Activated CD4-positive, alpha-beta T cell treated with anti-CD3 and anti-CD28 coated beads, Interleukin-2, amount 50 U/mL, for 48 hours (primary cell): ENCODE data around the gene RGS12.
A peak's percentile ranks its signal among the peaks of the same experiment; 100 is the strongest.

Experiments
- DNase-seq, 2 experiments: peaks; one replicate each; pipeline ENCODE4 v3.0.0-alpha.2; 2020

The RGS12 gene

DNA sequence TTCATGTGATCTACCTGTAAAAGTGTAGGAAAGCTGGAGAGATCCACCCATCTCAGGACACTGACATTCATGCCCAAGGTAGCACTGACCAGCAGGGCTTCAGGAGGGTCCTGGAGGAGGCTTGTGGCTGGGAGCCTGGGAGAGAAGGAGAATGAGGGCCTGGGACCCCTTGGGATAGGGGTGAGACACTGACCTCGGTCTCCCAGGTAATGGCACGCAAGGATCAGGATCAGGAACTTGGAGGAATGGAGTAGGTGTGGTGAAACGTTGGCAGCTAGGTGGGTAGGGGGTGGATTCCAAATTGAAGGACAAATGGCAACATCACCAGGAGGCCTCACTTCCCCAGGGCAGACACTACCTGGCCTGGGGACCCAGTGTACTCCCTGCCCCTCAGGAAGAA lies 12.4 kb upstream of the RGS12 start:
- DNase-seq, result no peak

GRCh38 chr4:3283483-3283882 lies 9.3 kb upstream of the RGS12 start:
- no peak for DNase-seq

GRCh38 chr4:3283916-3284315 lies 8.9 kb upstream of the RGS12 start:
- no peak for DNase-seq

GRCh38 chr4:3284734-3285557 lies 7.9 kb upstream of the RGS12 start:
- no peak for DNase-seq

- no peak for DNase-seq
Observed at GRCh38 chr4:3285558-3286334, 7.1 kb upstream of the RGS12 start.

GRCh38 chr4:3286335-3287175 lies 6.3 kb upstream of the RGS12 start:
- no peak for DNase-seq

- DNase-seq, result no peak
Observed at GRCh38 chr4:3287271-3287971, 5.4 kb upstream of the RGS12 start.

GRCh38 chr4:3287972-3288570 lies 4.8 kb upstream of the RGS12 start:
- no peak for DNase-seq

DNA sequence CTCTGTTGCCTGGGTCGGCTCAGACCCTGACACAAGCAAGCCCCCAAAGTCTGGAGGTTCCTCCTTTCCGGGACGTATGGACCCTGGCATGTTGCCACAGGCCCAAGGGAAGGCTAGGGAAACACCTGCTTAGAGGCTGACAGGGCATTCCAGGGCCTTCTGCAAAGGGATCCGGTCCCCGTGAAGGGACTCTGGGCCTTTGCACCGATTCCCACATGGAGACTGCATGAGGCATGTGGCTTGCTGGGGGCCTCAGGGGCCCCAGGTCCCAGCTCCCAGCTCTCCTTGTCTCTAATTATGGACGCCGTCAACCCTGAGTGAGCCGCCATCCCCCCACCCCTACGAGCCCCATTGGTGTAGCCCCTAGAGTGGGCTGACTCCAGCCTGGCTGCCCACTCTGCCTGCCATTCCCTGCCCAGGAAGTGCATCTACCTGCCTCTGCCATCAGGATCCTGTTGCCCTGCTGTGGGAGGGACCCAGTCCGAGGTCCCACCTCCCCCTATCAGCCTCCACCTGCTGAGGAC lies 4.2 kb upstream of the RGS12 start:
- DNase-seq, result no peak

- no peak for DNase-seq
Observed at GRCh38 chr4:3290476-3290875, 2.3 kb upstream of the RGS12 start.

GRCh38 chr4:3290889-3291321 lies 1.9 kb upstream of the RGS12 start:
- DNase-seq, result no peak

- DNase-seq, result no peak
Observed at GRCh38 chr4:3291411-3291968, 1.3 kb upstream of the RGS12 start.

GRCh38 chr4:3291969-3292570 lies 751 bp upstream of the RGS12 start:
- peak; percentile 37 to 43 for DNase-seq

DNA sequence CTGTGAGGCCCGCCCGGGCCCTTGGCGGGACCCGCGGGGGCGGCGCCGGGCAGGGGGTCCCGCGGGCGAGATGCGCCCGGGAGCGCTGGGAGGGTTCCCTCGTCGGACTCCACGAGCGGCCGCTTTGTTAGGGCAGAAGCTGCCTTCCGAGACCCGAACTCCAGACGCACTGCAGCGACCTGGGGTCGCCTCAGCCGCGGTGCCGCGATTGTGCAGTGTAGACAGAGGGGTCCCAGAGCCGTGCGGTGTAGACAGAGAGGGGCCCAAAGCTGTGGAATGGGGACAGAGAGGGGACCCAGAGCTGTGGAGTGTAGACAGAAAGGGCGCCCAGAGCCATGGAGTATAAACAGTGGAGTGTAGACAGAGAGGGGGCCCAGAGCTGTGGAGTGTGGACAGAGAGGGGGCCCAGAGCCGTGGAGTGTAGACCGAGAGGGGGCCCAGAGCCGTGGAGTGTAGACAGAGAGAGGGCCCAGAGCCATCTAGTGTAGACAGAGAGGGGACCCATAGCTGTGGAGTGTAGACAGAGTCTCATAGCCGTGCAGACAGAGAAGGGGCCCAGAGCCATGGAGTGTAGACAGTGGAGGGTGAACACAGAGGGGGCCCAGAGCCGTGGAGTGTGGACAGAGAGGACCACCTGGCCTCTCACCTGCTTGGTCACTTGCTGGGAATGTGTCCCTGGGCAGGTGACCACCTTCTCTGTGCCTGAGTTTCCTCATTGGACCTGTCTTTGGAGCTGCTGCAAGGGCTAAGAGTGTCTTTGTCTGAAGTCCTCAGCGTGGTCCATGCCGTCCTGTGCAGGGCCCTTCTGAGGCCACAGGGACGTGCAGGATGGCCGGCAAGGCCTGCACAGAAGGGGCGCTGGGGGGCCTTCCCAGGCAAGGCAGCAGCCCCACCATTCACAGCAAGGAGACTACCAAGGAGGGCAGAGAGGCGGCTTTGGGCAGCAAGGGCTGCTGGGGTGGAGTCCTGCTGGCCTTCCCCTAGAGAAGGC lies 875 bp downstream of the RGS12 start:
- no peak for DNase-seq

DNA sequence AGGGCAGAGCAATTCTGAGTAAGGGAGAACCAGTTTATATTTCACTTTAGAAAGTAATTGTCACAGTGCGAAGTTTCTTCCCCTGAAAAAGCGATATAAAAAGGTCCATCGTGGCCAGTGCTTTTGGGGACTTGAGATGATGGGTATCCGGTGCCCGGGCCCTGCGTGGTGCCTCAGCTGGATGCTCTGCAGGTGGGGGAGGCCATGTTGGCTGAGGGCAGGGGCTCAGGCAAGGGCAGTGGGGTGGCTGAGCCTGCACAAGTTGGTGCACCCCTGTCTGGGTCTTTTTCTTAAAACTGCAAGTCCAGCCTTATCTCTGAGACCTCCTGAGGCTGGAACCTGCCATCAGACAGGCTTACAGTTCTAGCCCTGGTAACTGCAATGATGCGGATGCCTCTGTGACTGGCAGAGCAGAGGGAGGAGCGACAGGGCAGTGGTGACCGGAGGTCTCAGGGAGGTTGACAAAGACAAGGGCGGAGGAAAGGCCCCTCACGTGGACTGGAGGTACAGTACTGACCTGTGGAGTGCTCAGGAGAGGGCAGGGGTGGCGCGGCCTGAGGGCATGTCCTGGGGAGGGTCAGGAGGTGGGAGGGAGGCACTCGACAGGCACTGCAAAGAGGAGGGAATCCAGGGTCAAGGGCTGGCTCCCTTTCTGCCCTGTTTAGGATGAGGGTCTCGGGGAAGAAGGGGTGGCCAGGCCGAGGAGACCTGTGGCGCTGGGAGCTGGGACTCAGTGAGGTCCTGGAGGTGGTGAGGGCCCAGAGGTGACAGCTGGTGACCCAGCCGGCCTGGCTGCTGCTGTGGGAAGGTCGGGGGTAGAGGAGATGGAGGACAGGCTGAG lies 1.8 kb downstream of the RGS12 start:
- DNase-seq, result no peak

DNA sequence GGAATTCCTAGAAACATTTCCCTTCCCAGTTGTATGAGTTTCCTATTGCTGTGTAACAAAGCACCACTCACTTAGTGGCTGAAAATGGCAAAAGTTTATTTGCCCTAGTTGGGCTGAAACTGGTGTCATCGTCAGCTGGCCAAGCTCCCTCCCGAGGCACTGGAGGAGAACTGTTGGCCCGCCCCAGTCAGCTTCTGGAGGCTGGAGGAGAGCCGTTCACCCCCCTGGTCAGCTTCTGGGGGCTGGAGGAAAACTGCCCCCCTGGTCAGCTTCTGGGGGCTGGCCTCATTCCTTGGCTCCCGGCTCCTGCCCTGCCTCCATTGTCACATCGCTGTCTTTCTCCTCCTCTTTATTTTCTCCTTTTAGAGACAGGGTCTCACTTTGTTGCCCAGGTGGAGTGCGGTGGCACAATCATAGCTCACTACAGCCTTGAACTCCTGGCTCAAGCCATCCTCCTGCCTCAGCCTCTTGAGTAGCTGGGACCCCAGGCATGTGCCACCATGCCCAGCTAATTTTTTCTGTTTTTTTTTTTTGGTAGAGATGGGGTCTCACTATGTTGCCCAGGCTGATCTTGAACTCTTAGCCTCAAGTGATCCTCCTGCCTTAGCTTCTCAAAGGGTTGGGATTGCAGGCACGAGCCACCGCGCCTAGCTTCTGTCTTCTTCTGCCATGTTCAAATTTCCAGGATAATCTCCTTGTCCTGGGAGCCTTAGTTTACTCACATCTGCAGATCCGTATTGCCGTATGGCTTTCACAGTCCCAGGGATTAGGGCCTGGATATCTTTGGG lies 3.2 kb downstream of the RGS12 start:
- no peak for DNase-seq

GRCh38 chr4:3296651-3297050 lies 3.8 kb downstream of the RGS12 start:
- no peak for DNase-seq
